PFSK-1 (cell line): ENCODE data around the gene LIN28B.

Experiments
- FOXP2 ChIP-seq: optimal IDR thresholded peaks from 2 replicates; pipeline ENCODE3; 2011; ENCODE audit warnings: borderline replicate concordance, control low read depth, inconsistent platforms; ENCODE audit not compliant: insufficient read depth; ENCODE audit errors: extremely low read length, extremely low read depth
- POLR2AphosphoS5 ChIP-seq: IDR thresholded peaks from 2 replicates; pipeline ENCODE4 v1.6.1; 2012; ENCODE audit warnings: low read depth, mild to moderate bottlenecking, control low read depth, low read length, moderate library complexity
- REST ChIP-seq, 2 experiments: IDR thresholded peaks; 2 replicates each; pipeline versions ENCODE4 v1.6.1 to v1.8.0; 2011 to 2012; ENCODE audit warnings: low read depth in 2 of 2, low read length in 2 of 2, control low read depth in 1 of 2, inconsistent platforms in 1 of 2, mild to moderate bottlenecking in 1 of 2, moderate library complexity in 1 of 2; ENCODE audit not compliant: insufficient read depth in 1 of 2
- SIN3A ChIP-seq: IDR thresholded peaks from 2 replicates; pipeline ENCODE4 v1.6.1; 2012; ENCODE audit warnings: mild to moderate bottlenecking, low read length, moderate library complexity, borderline replicate concordance; ENCODE audit not compliant: insufficient read depth

- TF ChIP-seq REST (IDR thresholded peaks at IDR 0.05; ENCODE audit: insufficient read depth in 1 of 2, low read depth in 2 of 2, low read length in 2 of 2) (no peak), POLR2AphosphoS5 (no peak), SIN3A (no peak), FOXP2 (no peak)
These were observed 111.5 kb downstream of the LIN28B start for GRCh38 chr6:105068407-105068806.
